GM23338 (cell line): ENCODE results near the gene C17orf114.

Experiments used
- ATAC-seq: fragments of 200-7000 bp; cut with Tn5 transposase; 3 replicates; pipeline ENCODE4 v1.9.1; 2020
- DNase-seq: peaks from one replicate; pipeline ENCODE4 v3.0.0-alpha.2; 2015; ENCODE audit warnings: low spot score
- H2AFZ ChIP-seq: fragments of 200-600 bp; sonication (generic); 2 replicates; pipeline ENCODE4 v1.8.0; 2016; ENCODE audit warnings: antibody characterized with exemption, mild to moderate bottlenecking, moderate library complexity
- H3F3A ChIP-seq: fragments of 200-600 bp; sonication (generic); replicated peaks from 2 replicates; pipeline ENCODE4 v1.8.0; 2017; ENCODE audit warnings: antibody characterized with exemption, mixed run types, low read depth
- H3K27ac ChIP-seq: fragments of 200-600 bp; sonication (generic); 2 replicates; pipeline ENCODE4 v1.6.1; 2016; ENCODE audit warnings: low read depth
- H3K27me3 ChIP-seq: fragments of 200-600 bp; sonication (generic); 2 replicates; pipeline ENCODE4 v1.8.0; 2016; ENCODE audit warnings: mild to moderate bottlenecking, mixed run types, moderate library complexity; ENCODE audit not compliant: insufficient read depth
- H3K36me3 ChIP-seq: fragments of 200-600 bp; sonication (generic); 2 replicates; pipeline ENCODE4 v1.8.0; 2016; ENCODE audit warnings: mild to moderate bottlenecking; ENCODE audit not compliant: insufficient read depth
- H3K4me1 ChIP-seq: fragments of 200-600 bp; sonication (generic); 2 replicates; pipeline ENCODE4 v1.8.0; 2016; ENCODE audit warnings: mild to moderate bottlenecking, moderate library complexity; ENCODE audit not compliant: insufficient read depth
- H3K4me2 ChIP-seq: fragments of 200-600 bp; sonication (generic); 2 replicates; pipeline ENCODE4 v1.7.1; 2017; ENCODE audit warnings: mixed run types
- H3K4me3 ChIP-seq: fragments of 200-600 bp; sonication (generic); 2 replicates; pipeline ENCODE4 v1.6.1; 2016; ENCODE audit warnings: mixed run types
- H3K79me2 ChIP-seq: fragments of 200-600 bp; sonication (generic); replicated peaks from 2 replicates; pipeline ENCODE4 v1.8.0; 2017; ENCODE audit warnings: mild to moderate bottlenecking; ENCODE audit not compliant: insufficient read depth
- H3K9me2 ChIP-seq: fragments of 200-600 bp; sonication (generic); 2 replicates; pipeline ENCODE4 v1.8.0; 2017; ENCODE audit not compliant: insufficient read depth
- H4K20me1 ChIP-seq: fragments of 200-600 bp; sonication (generic); replicated peaks from 2 replicates; pipeline ENCODE4 v1.8.0; 2017; ENCODE audit warnings: mild to moderate bottlenecking; ENCODE audit not compliant: insufficient read depth
- H3K27ac Mint-ChIP-seq: 2 replicates; pipeline ENCODE4 v1.8.0; 2020; ENCODE audit warnings: inconsistent platforms, mild to moderate bottlenecking, moderate library complexity, mixed read lengths
- H3K27me3 Mint-ChIP-seq: 3 replicates; pipeline ENCODE4 v1.8.0; 2022; ENCODE audit warnings: low read depth, mild to moderate bottlenecking, moderate library complexity, mixed read lengths, inconsistent platforms; ENCODE audit not compliant: insufficient read depth, poor library complexity
- H3K36me3 Mint-ChIP-seq: 3 replicates; pipeline ENCODE4 v1.8.0; 2021; ENCODE audit warnings: low read depth, mild to moderate bottlenecking, inconsistent platforms, moderate library complexity, mixed read lengths
- H3K4me1 Mint-ChIP-seq: 3 replicates; pipeline ENCODE4 v1.8.0; 2020; ENCODE audit warnings: mild to moderate bottlenecking, inconsistent platforms, mixed read lengths
- H3K4me3 Mint-ChIP-seq: 3 replicates; pipeline ENCODE4 v1.8.0; 2021; ENCODE audit warnings: moderate library complexity, mild to moderate bottlenecking, inconsistent platforms, mixed read lengths
- H3K9me3 Mint-ChIP-seq: 3 replicates; pipeline ENCODE4 v1.8.0; 2020; ENCODE audit warnings: moderate library complexity, mild to moderate bottlenecking, inconsistent platforms, mixed read lengths
- CTCF ChIP-seq, 2 experiments: fragments of 200-600 bp in 1 of 2; sonication (generic) in 1 of 2; conservative IDR thresholded peaks; 2 replicates each; pipeline versions ENCODE4 v1.5.1 to v1.6.1; 2016 to 2017; ENCODE audit warnings: antibody characterized with exemption in 2 of 2, low read depth in 2 of 2, mild to moderate bottlenecking in 2 of 2, moderate library complexity in 1 of 2
- EZH2 ChIP-seq: fragments of 200-600 bp; sonication (generic); IDR thresholded peaks from one replicate; pipeline ENCODE4 v1.8.0; 2017; ENCODE audit warnings: antibody characterized with exemption, mild to moderate bottlenecking, low read depth; ENCODE audit not compliant: unreplicated experiment
- JUNB ChIP-seq: IDR thresholded peaks from one replicate; pipeline ENCODE4 v1.6.1; 2016; ENCODE audit warnings: antibody characterized with exemption; ENCODE audit not compliant: unreplicated experiment
- POLR2AphosphoS5 ChIP-seq: IDR thresholded peaks from 2 replicates; pipeline ENCODE4 v1.6.1; 2016; ENCODE audit warnings: antibody characterized with exemption, low read depth
- REST ChIP-seq: IDR thresholded peaks from one replicate; pipeline ENCODE4 v1.6.1; 2018; ENCODE audit warnings: antibody characterized with exemption; ENCODE audit not compliant: unreplicated experiment
- ZNF114 ChIP-seq: fragments of 250-450 bp; sonication (Bioruptor Pico); IDR thresholded peaks from 2 replicates; pipeline ENCODE4 v1.5.0; 2020; ENCODE audit warnings: mild to moderate bottlenecking, moderate library complexity
- ZNF462 ChIP-seq: fragments of 250-450 bp; sonication (Bioruptor Pico); IDR thresholded peaks from 2 replicates; pipeline ENCODE4 v1.5.0; 2020; ENCODE audit warnings: mild to moderate bottlenecking, moderate library complexity

C17orf114 gene

GRCh38 chr17:4840893-4841242, 38.7 kb upstream of the C17orf114 start:
- no peaks in the 10 kb centered on the region for H3K9me3 Mint-ChIP-seq
- Histone ChIP-seq H3K79me2 (peaks cover 82% of the 10 kb centered on the region), H3K9me2 (no peaks in the 10 kb centered on the region), H3K4me2 (no peak overlapping the region), H3K36me3 (no peaks in the 10 kb centered on the region), H3K4me1 (0 out of 2 replicates have a peak, but pooled peaks cover 4% of the 10 kb centered on the region), H3F3A (no peaks in the 10 kb centered on the region), H3K4me3 (no peak overlapping the region), H3K27me3 (no peaks in the 10 kb centered on the region), H4K20me1 (peaks cover 19% of the 10 kb centered on the region), H2AFZ (no peak overlapping the region), H3K27ac (no peak overlapping the region)
- ATAC-seq, result no peak
- peaks cover 2% of the 10 kb centered on the region for H3K27me3 Mint-ChIP-seq
- TF ChIP-seq REST, result no peak
- TF ChIP-seq JUNB, result no peak
- no peak for TF ChIP-seq ZNF114
- no peak for TF ChIP-seq POLR2AphosphoS5
- no peak for TF ChIP-seq EZH2
- TF ChIP-seq ZNF462 (CRISPR knock-in tag), result no peak
- TF ChIP-seq CTCF (conservative IDR thresholded peaks at IDR 0.05; ENCODE audit: low read depth in 2 of 2), result no peak
- H3K27ac Mint-ChIP-seq, result no peak overlapping the region
- no peak for DNase-seq
- H3K4me3 Mint-ChIP-seq, result no peak overlapping the region; the same call in 2 of the 3 replicates
- H3K36me3 Mint-ChIP-seq, result no peaks in the 10 kb centered on the region; the same call in 2 of the 3 replicates
- H3K4me1 Mint-ChIP-seq, result peaks cover 27% of the 10 kb centered on the region
